ENCODE data around the gene LMO2. TPM values are rescaled to one million over a fixed set of nuclear protein-coding genes. Genes with fewer than 3 reads are reported as not detected.

LMO2 gene
- total RNA-seq, 2 donors from 2014 or later: 7.3 to 8.0 TPM

DNA sequence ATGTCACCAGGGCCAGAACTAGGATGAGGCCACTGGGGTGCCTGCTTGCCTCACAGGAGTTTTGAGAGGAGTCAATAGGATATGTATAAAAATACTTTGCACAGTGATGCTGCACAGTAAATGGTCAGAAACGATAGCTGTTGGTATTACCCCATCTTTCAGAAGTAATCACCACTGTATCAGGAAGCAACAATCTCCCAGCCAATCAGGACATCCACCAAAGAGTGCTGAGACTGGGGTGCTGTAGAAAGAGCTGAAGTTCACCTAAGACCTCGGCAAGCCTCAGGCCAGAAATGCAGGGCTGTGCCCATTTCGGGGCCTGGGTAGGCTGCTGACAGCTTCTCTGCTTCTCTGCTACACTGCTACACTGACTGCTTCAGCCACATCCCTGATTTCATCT, 17.4 kb downstream of the LMO2 start:
- no peak overlapping the region for H3K27ac ChIP-seq
- DNase-seq: no peak
- no peaks in the 10 kb centered on the region for H3K9me3 ChIP-seq
- no peaks in the 10 kb centered on the region for H3K27me3 ChIP-seq
- ATAC-seq: no peak
- intact Hi-C loops (cut with DNase I): no loop called here
- no peak for TF ChIP-seq POLR2A (IDR thresholded peaks at IDR 0.05)
- peaks cover 7% of the 10 kb centered on the region for H3K4me1 ChIP-seq
- no peaks in the 10 kb centered on the region for H3K36me3 ChIP-seq (replicated peaks in 1 of 2; ENCODE audit: insufficient read depth in 1 of 2, low read depth in 2 of 2)
- no peak overlapping the region for H3K4me3 ChIP-seq
- WGBS, 2 donors: 58 to 78% methylated on average over 3 of the region's 3 CpGs

GRCh38 chr11:33869481-33870422, 22.1 kb downstream of the LMO2 start:
- TF ChIP-seq CTCF (IDR thresholded peaks at IDR 0.05) (no peak), POLR2A (IDR thresholded peaks at IDR 0.05) (peak in 2 of 3 donors; percentile 11 to 15)
- Histone ChIP-seq H3K36me3 (replicated peaks in 1 of 2; ENCODE audit: insufficient read depth in 1 of 2, low read depth in 2 of 2) (no peaks in the 10 kb centered on the region), H3K9me3 (no peaks in the 10 kb centered on the region), H3K4me1 (peaks cover 14% of the 10 kb centered on the region), H3K4me3 (peak overlapping the region in 1 of 2 donors; percentile 39), H3K27ac (peak overlapping the region in 3 of 4 donors; percentile 31 to 71 (median 49)), H3K27me3 (no peaks in the 10 kb centered on the region)
- 0 to 1% methylated on average over 35 to 81 of the region's 91 CpGs for WGBS, 2 donors
- DNase-seq: peak; percentile 22 to 56 (median 32)
- peak; percentile 64 for ATAC-seq
- intact Hi-C loops (cut with DNase I): no loop called here

- 3 to 11% methylated on average over 17 to 57 of the region's 68 CpGs for WGBS, 2 donors
- TF ChIP-seq POLR2A (IDR thresholded peaks at IDR 0.05) (no peak), CTCF (IDR thresholded peaks at IDR 0.05) (no peak)
- no peaks in the 10 kb centered on the region for H3K9me3 ChIP-seq
- H3K27me3 ChIP-seq: no peaks in the 10 kb centered on the region
- no peaks in the 10 kb centered on the region for H3K36me3 ChIP-seq (replicated peaks in 1 of 2; ENCODE audit: insufficient read depth in 1 of 2, low read depth in 2 of 2)
- peaks cover 14% of the 10 kb centered on the region for H3K4me1 ChIP-seq
- H3K27ac ChIP-seq: peak overlapping the region in 3 of 4 donors; percentile 26 to 71 (median 49)
- DNase-seq (peak in 1 of 4 donors; percentile 18), ATAC-seq (peak; percentile 47)
- peak overlapping the region; percentile 4 to 49 for H3K4me3 ChIP-seq
- intact Hi-C loops (cut with DNase I): no loop called here
These were observed 23.0 kb downstream of the LMO2 start for GRCh38 chr11:33868647-33869461.

GRCh38 chr11:33867996-33868646, 23.8 kb downstream of the LMO2 start:
- no peak for DNase-seq
- ATAC-seq: no peak
- intact Hi-C loops (cut with DNase I): no loop called here
- peak overlapping the region in 1 of 2 donors; percentile 49 for H3K4me3 ChIP-seq
- H3K9me3 ChIP-seq: no peaks in the 10 kb centered on the region
- 49 to 57% methylated on average over 7 of the region's 7 CpGs for WGBS, 2 donors
- peaks cover 14% of the 10 kb centered on the region for H3K4me1 ChIP-seq
- H3K27me3 ChIP-seq: no peaks in the 10 kb centered on the region
- peak overlapping the region in 1 of 4 donors; percentile 26 for H3K27ac ChIP-seq
- H3K36me3 ChIP-seq (replicated peaks in 1 of 2; ENCODE audit: insufficient read depth in 1 of 2, low read depth in 2 of 2): no peaks in the 10 kb centered on the region
- TF ChIP-seq CTCF (IDR thresholded peaks at IDR 0.05): no peak
- TF ChIP-seq POLR2A (IDR thresholded peaks at IDR 0.05): no peak
